Frontal cortex (tissue), 4 donors: Measurements from ENCODE around the gene EDEM1. TPM values are rescaled to one million over a fixed set of nuclear protein-coding genes. Genes with fewer than 3 reads are reported as not detected.
"Not testable (repeated sequence)": the region's sequence is repeated elsewhere in the genome, so short reads cannot be mapped to it uniquely, and the experiment has no call there.

Source experiments
- DNase-seq, 2 donors: peaks; one replicate each; pipeline ENCODE4 v3.0.0; 2012; ENCODE audit warnings: low spot score in 2 of 2
- FAIRE-seq: peaks from 2 replicates; lab custom pipeline; 2012; peaks lifted over from hg19 to GRCh38; lab: Jason Lieb, UNC
- total RNA-seq: library from RNA; depleted of rRNA; stranded (reverse); fragments of >200 nt; gene quantifications from one replicate; pipeline ENCODE4 v1.2.3, GENCODE V29; 2014
- donor health status: control.
- donor health status: control.
- donor health status: control.

Gene EDEM1
- total RNA-seq, 1 donor from 2014 or later, result 5.3 TPM

DNA sequence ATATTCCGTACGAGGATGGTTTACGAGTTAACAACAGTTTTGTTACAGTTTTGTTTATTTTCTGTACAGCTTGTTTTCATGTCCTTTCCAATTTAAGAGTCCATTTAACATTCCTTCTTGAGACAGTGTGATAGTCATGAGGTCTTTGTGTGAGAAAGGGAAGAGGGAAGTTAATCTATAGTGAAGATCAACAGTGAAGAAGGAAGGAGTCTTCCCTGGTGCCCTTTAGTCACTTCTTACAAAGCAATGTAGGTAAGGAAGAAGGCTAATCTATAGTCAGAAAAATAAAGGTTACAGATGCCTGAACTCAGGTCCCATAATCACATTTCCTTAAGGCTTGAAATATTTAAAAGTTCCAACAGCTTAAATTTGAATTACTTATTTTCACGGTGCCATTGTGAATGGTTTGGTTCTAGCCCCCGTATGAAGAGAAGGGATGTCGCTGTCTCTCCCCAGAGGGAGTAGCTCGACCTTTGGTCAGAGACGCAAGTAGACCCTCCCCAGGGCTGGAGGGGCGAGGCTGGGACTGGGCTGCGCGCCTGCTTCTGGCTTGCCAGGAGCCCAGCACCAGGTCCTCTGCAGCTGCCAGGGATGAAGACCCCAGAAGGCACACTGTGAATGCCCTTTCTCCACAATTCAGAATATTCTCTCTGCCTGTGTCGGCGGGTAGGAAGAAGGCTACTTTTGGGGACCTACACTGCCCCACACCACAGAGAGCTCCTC lies 34.9 kb downstream of the EDEM1 start:
- DNase-seq, result no peak
- no peak for FAIRE-seq

DNA sequence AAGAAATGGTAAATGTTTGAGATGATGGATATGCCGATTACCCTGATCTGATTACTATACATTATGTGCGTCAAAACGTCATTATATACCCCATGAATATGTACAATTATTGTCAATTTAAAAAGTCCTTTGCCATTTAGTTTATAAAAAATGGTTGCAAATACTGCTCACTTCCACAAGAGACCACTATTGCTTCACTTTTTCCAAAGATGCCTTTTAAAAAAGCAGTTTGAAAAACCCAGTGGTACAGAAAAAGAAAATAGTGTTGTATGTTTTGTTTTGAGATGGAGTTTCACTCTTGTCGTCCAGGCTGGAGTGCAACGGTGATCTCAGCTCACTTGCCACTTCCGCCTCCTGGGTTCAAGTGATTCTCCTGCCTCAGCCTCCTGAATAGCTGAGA lies 39.3 kb downstream of the EDEM1 start:
- DNase-seq (peak in 1 of 2 donors; percentile 35), FAIRE-seq (no peak)

GRCh38 chr3:5227812-5228211 lies 40.3 kb downstream of the EDEM1 start:
- no peak for FAIRE-seq
- no peak for DNase-seq

DNA sequence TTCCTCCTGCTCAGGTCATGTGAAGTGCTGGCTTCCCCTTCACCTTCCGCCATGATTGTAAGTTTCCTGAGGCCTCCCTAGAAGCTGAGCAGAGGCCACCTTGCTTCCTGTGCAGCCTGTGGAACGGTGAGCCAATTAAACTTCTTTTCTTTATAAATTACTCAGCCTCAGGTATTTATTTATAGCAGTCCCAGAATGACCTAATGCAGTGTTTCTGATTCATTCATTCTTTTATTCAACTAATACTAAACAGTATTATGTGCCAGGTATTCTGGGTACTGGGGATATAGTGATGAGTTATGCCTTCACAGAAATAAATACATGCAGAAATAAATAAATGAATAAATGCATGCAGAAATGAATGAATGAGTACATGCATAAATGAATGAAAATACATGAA lies 41.9 kb downstream of the EDEM1 start:
- no peak for DNase-seq
- no peak for FAIRE-seq

GRCh38 chr3:5231074-5231473 lies 43.6 kb downstream of the EDEM1 start:
- FAIRE-seq (no peak), DNase-seq (no peak)

- DNase-seq (no peak), FAIRE-seq (no peak)
Measured at GRCh38 chr3:5231487-5231886, 44.0 kb downstream of the EDEM1 start.

GRCh38 chr3:5232570-5232969 lies 45.1 kb downstream of the EDEM1 start:
- FAIRE-seq, result no peak
- DNase-seq, result no peak

GRCh38 chr3:5233026-5233425 lies 45.5 kb downstream of the EDEM1 start:
- DNase-seq (no peak), FAIRE-seq (no peak)

GRCh38 chr3:5235655-5236054 lies 48.1 kb downstream of the EDEM1 start:
- DNase-seq, result no peak
- FAIRE-seq, result no peak

DNA sequence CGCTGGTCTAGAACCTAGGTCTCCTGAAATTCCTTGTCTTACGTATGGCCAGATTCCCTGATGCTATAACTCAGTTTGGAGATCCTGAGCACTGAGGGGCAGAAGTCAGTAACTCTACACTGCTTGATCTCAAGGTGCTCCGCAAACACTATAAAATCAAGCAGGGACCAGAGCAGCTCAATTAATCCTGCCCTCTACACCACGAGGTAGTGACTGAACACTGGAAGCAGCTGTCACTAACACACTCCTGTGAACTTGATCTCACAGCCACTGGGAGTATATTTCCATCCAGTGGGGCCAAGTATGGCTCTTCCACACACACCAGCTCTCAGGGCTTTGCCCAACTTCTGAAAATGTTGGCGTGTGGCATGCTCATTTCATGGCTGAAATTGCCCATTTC lies 51.0 kb downstream of the EDEM1 start:
- FAIRE-seq, result no peak
- no peak for DNase-seq

GRCh38 chr3:5239602-5240001 lies 52.1 kb downstream of the EDEM1 start:
- FAIRE-seq (no peak), DNase-seq (no peak)

- FAIRE-seq (no peak), DNase-seq (no peak)
Measured at GRCh38 chr3:5240740-5241139, 53.2 kb downstream of the EDEM1 start.

GRCh38 chr3:5242785-5243184 lies 55.3 kb downstream of the EDEM1 start:
- not testable (repeated sequence) for DNase-seq, FAIRE-seq

- FAIRE-seq (no peak), DNase-seq (no peak)
Measured at GRCh38 chr3:5245927-5246326, 58.4 kb downstream of the EDEM1 start.

DNA sequence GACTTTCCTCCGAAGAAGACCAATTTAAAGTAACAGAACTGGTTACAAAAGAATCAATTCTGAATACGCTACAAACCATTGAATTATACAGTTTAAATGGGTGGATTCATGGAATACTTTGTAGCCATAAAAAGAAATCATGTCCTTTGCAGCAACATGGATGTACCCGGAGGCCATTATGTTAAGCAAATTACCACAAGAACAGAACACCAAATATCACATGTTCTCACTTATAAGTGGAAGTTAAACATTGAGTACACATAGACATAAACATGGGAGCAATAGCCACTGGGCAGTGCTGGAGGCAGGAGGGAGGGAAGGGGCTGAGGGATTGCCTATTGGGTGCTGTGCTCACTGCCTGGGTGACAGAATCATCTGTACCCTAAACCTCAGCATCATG lies 61.3 kb downstream of the EDEM1 start:
- DNase-seq (no peak), FAIRE-seq (no peak)

DNA sequence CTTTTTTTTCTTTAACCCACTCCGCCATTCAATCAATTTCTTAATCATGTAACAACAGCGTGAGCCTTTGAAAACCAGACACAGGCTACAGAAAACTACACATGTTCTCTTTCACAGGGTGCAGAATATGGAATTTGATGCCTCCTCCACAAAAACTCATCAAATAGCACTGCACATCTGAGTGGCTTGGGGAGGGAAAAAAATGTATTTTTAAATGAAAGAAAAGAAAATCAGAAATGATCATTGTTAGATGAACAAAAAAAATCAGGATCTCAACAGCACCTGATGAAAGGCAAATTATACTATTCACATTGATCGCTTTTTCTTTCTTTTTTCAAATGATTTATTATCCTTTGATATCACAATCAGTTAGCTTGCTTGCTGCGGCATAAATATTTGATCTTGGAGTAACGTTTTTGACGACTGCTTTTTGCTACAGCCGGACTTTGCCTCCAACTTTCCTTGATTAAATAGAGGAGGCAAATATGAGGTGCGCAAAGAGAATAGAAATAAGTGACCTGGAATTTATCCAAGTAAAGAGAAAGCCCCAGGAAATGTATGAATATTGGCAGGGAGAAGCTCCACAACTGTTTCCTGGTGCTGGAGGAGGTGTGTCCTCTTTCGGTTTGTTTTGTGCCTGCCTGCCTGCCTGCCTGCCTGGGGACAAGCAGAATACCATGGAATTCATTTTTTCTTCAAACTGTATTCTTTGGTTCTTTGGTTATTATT lies 63.1 kb downstream of the EDEM1 start:
- FAIRE-seq (no peak), DNase-seq (no peak)

DNA sequence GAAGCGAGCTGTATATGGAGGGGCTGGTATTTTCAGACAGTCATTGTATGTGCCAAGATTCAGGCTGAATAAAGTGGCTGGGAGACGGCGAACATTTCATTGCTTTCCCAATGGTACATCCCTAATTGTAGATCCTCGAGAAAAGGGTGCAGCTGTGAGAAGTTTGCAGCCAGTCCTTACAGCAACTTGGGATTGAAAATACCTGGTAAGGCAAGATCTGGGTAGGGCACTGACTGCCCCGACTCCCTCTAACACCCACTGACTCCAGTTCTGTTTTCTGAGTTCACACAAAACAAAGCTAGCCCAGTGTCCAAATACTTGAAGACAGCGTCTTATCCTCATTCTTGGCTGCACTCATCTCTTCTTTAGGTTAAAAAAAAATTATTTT lies 63.7 kb downstream of the EDEM1 start:
- FAIRE-seq, result no peak
- no peak for DNase-seq

DNA sequence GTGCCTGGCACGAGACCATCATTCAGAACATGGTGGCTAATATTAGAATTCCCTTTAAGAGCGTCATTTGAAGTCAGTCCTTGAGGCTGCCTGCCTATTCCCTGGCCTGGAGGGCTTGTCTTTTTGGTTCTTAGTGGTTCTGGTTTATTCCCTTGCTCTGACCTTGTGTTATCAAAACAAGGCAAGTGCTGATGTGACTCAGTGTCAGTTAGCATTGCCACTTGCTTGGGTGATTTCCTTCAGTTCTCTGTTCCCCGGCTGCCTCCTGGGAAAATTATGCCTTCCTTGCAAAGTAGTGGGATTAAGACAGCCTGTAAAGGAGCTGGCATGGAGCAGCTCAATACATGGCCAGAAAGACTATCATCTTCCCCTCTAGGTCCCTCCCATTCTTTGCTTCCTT lies 64.6 kb downstream of the EDEM1 start:
- FAIRE-seq (no peak), DNase-seq (no peak)

GRCh38 chr3:5254281-5255048 lies 67.0 kb downstream of the EDEM1 start:
- no peak for DNase-seq
- FAIRE-seq, result no peak

- FAIRE-seq, result no peak
- DNase-seq, result no peak
Measured at GRCh38 chr3:5255404-5256344, 68.2 kb downstream of the EDEM1 start.
